Endothelial cell (in vitro differentiated cells): ENCODE results near the gene HAUS1. TPM values are rescaled to one million over a fixed set of nuclear protein-coding genes. Genes with fewer than 3 reads are reported as not detected.

Experiments used
- DNase-seq: peaks from one replicate; pipeline ENCODE4 v3.0.0; 2021; ENCODE audit warnings: low spot score
- H3K27ac Mint-ChIP-seq: one replicate; pipeline ENCODE4 v1.8.0; 2021; ENCODE audit warnings: mixed read lengths, inconsistent platforms; ENCODE audit not compliant: unreplicated experiment
- H3K27me3 Mint-ChIP-seq: one replicate; pipeline ENCODE4 v1.8.0; 2021; ENCODE audit warnings: mild to moderate bottlenecking, moderate library complexity, mixed read lengths, inconsistent platforms; ENCODE audit not compliant: unreplicated experiment
- H3K36me3 Mint-ChIP-seq: one replicate; pipeline ENCODE4 v1.8.0; 2021; ENCODE audit warnings: mild to moderate bottlenecking, low read depth, mixed read lengths, inconsistent platforms; ENCODE audit not compliant: unreplicated experiment
- H3K4me1 Mint-ChIP-seq: one replicate; pipeline ENCODE4 v1.8.0; 2021; ENCODE audit warnings: mild to moderate bottlenecking, mixed read lengths, inconsistent platforms; ENCODE audit not compliant: unreplicated experiment
- H3K4me3 Mint-ChIP-seq: one replicate; pipeline ENCODE4 v1.8.0; 2021; ENCODE audit warnings: mild to moderate bottlenecking, mixed read lengths, inconsistent platforms; ENCODE audit not compliant: unreplicated experiment
- H3K9me3 Mint-ChIP-seq: one replicate; pipeline ENCODE4 v1.8.0; 2021; ENCODE audit warnings: mixed read lengths, inconsistent platforms; ENCODE audit not compliant: unreplicated experiment
- total RNA-seq: library from RNA; stranded (reverse); fragmentation: NEBNext Ultra II Directional; extraction: Animal tissue kit (Norgen Biotek cat#: 25700); gene quantifications from one replicate; pipeline ENCODE4 v1.2.1, GENCODE V29; 2021; ENCODE audit not compliant: unreplicated experiment
- TF ChIP-seq, protein P1 (sequence below): fragments of 200-600 bp; sonication (generic); IDR thresholded peaks from one replicate; pipeline ENCODE4 v1.5.0; 2021; ENCODE audit warnings: antibody characterized with exemption; ENCODE audit not compliant: unreplicated experiment

HAUS1 gene
- total RNA-seq, 1 donor from 2014 or later, result 44.9 TPM

DNA sequence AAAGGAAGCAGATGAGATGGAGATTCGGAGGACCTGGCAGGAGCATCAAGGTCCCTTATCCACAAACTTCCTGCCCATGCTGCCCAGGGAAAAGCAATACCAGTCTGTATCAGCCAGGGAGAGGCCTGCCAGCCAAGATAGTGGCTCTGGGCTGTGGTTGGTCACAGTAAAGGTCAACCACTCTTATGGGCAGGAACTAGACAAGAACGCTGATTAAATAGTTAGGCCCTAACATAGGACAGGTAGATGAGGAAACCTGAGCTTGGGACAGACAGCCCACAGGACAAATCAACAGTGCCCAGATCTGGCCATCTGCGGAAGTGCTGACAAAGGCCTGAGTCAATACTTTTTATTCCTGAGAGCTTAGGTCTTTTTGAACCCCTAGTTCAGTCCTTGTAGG lies 42.8 kb upstream of the HAUS1 start:
- H3K36me3 Mint-ChIP-seq, result no peaks in the 10 kb centered on the region
- no peak overlapping the region for H3K4me3 Mint-ChIP-seq
- no peak for DNase-seq
- H3K4me1 Mint-ChIP-seq, result no peaks in the 10 kb centered on the region
- TF ChIP-seq, protein P1, sequence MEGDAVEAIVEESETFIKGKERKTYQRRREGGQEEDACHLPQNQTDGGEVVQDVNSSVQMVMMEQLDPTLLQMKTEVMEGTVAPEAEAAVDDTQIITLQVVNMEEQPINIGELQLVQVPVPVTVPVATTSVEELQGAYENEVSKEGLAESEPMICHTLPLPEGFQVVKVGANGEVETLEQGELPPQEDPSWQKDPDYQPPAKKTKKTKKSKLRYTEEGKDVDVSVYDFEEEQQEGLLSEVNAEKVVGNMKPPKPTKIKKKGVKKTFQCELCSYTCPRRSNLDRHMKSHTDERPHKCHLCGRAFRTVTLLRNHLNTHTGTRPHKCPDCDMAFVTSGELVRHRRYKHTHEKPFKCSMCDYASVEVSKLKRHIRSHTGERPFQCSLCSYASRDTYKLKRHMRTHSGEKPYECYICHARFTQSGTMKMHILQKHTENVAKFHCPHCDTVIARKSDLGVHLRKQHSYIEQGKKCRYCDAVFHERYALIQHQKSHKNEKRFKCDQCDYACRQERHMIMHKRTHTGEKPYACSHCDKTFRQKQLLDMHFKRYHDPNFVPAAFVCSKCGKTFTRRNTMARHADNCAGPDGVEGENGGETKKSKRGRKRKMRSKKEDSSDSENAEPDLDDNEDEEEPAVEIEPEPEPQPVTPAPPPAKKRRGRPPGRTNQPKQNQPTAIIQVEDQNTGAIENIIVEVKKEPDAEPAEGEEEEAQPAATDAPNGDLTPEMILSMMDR, result no peak
- no peak overlapping the region for H3K27ac Mint-ChIP-seq
- H3K27me3 Mint-ChIP-seq, result peaks cover 1% of the 10 kb centered on the region
- no peaks in the 10 kb centered on the region for H3K9me3 Mint-ChIP-seq

- Mint-ChIP-seq H3K27me3 (peaks cover 1% of the 10 kb centered on the region), H3K9me3 (no peaks in the 10 kb centered on the region), H3K27ac (no peak overlapping the region), H3K4me3 (no peak overlapping the region), H3K36me3 (no peaks in the 10 kb centered on the region), H3K4me1 (no peaks in the 10 kb centered on the region)
- DNase-seq, result no peak
- TF ChIP-seq, protein P1, result no peak
Observed at GRCh38 chr18:46061796-46062195, 42.4 kb upstream of the HAUS1 start.

DNA sequence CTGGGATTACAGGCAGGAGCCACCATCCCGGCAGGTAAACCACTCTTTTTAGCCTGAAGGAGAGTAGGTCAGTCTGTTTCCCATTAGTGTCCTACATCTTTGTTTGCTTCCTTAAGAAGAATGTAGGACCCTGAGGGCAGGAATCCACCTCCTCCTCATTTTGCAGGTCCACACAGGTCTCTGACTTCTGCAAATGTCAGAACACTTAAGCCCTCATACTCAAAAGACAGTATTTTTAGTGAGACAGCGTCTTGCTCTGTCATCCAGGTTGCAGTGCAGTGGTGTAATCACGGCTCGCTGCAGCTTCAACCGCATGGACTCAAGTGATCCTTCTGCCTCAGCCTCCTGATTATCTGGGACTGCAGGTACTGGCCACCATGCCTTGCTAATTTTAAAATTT lies 41.4 kb upstream of the HAUS1 start:
- Mint-ChIP-seq H3K27me3 (peaks cover 1% of the 10 kb centered on the region), H3K36me3 (no peaks in the 10 kb centered on the region), H3K9me3 (no peaks in the 10 kb centered on the region), H3K27ac (no peak overlapping the region), H3K4me1 (no peaks in the 10 kb centered on the region), H3K4me3 (no peak overlapping the region)
- no peak for DNase-seq
- TF ChIP-seq, protein P1, result no peak

DNA sequence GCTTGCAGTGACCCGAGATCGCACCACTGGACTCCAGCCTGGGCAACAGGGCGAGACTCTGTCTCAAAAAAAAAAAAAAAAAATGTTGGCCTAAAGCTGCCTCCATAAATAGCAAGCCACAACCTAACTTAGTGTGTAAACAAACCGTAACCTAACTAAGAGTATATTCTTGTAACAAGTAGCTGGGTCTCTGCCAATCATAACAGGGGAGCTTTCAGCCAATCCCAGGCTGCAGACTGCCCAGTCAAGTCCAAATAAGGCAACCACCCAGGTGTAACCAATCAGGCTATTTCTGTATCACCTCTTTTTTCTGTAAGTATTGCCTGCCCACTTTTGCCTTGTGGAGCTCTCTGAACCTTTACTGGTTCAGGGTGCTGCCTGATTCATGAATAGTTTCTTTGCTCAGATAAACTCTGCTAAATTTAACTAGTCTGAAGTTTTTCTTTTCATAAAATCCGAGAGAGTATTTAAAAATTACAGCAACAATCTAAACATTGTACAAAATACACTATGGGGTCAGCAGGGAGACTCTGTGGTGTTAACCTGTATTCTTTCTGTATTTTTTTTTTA lies 36.7 kb upstream of the HAUS1 start:
- Mint-ChIP-seq H3K36me3 (no peaks in the 10 kb centered on the region), H3K9me3 (no peaks in the 10 kb centered on the region)
- no peak for DNase-seq

DNA sequence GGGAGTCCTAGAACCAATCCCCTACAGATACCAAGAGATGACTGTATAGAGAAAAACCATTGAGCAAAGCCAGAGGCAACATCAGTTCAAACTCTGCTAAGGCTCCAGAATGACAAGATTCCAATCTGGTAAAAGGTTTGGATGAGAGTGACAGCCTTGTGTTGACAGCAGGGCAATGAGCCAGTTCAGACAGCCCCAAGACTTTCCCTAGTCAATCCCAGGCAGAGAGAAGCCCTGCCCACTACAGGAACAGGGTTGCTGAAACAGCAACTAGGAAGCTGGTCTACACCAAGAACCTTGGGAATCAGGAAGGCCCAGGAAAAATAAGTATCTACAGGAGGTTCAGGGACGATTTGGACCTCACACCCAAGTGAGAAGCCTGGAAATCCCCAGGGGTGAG lies 35.4 kb upstream of the HAUS1 start:
- H3K36me3 Mint-ChIP-seq, result no peaks in the 10 kb centered on the region
- H3K27ac Mint-ChIP-seq, result no peak overlapping the region
- no peak overlapping the region for H3K4me3 Mint-ChIP-seq
- no peaks in the 10 kb centered on the region for H3K9me3 Mint-ChIP-seq
- TF ChIP-seq, protein P1, result no peak
- peaks cover 4% of the 10 kb centered on the region for H3K4me1 Mint-ChIP-seq
- no peak for DNase-seq
- H3K27me3 Mint-ChIP-seq, result peaks cover 9% of the 10 kb centered on the region

More for the DNA sequence above, 36.7 kb upstream of the HAUS1 start:
- peaks cover 7% of the 10 kb centered on the region for H3K27me3 Mint-ChIP-seq
- H3K27ac Mint-ChIP-seq, result no peak overlapping the region
- TF ChIP-seq, protein P1, result no peak
- H3K4me3 Mint-ChIP-seq, result no peak overlapping the region
- H3K4me1 Mint-ChIP-seq, result peaks cover 4% of the 10 kb centered on the region
